Fibroblast of mammary gland (primary cell): Measurements from ENCODE around the gene RBM28.
"Not testable (repeated sequence)": the region's sequence is repeated elsewhere in the genome, so short reads cannot be mapped to it uniquely, and the experiment has no call there.

Experiments
- DNase-seq: peaks from one replicate; pipeline ENCODE4 v3.0.0-alpha.2; 2010; ENCODE audit warnings: low read depth
- H3K4me3 ChIP-seq: 2 replicates; pipeline ENCODE4 v1.5.1; 2011; ENCODE audit warnings: low read depth, mild to moderate bottlenecking, low read length, moderate library complexity; ENCODE audit not compliant: control insufficient read depth
- CTCF ChIP-seq: conservative IDR thresholded peaks from 2 replicates; pipeline ENCODE4 v1.5.1; 2011; ENCODE audit warnings: low read depth, low read length, inconsistent platforms; ENCODE audit not compliant: control insufficient read depth, insufficient read depth

Gene RBM28

GRCh38 chr7:128303133-128303532 lies 40.6 kb downstream of the RBM28 start:
- no peak for DNase-seq
- TF ChIP-seq CTCF = no peak
- no peak overlapping the region for H3K4me3 ChIP-seq

GRCh38 chr7:128302139-128302538 lies 41.6 kb downstream of the RBM28 start:
- no peak for TF ChIP-seq CTCF
- DNase-seq = no peak
- no peak overlapping the region for H3K4me3 ChIP-seq

- H3K4me3 ChIP-seq = no peak overlapping the region
- no peak for TF ChIP-seq CTCF
- no peak for DNase-seq
Measured at GRCh38 chr7:128299109-128299607, 44.5 kb downstream of the RBM28 start.

GRCh38 chr7:128298004-128298403 lies 45.7 kb downstream of the RBM28 start:
- not testable (repeated sequence) for DNase-seq, H3K4me3 ChIP-seq

- no peak overlapping the region for H3K4me3 ChIP-seq
- no peak for DNase-seq
- no peak for TF ChIP-seq CTCF
Measured at GRCh38 chr7:128287556-128287955, 56.2 kb downstream of the RBM28 start.

GRCh38 chr7:128284102-128284501 lies 59.6 kb downstream of the RBM28 start:
- H3K4me3 ChIP-seq = no peak overlapping the region
- DNase-seq = no peak
- TF ChIP-seq CTCF = no peak

GRCh38 chr7:128281605-128282380 lies 61.9 kb downstream of the RBM28 start:
- H3K4me3 ChIP-seq = no peak overlapping the region
- no peak for TF ChIP-seq CTCF
- no peak for DNase-seq

- not testable (repeated sequence) for H3K4me3 ChIP-seq
Measured at GRCh38 chr7:128280451-128280850, 63.3 kb downstream of the RBM28 start.

More at GRCh38 chr7:128280451-128280850, 63.3 kb downstream of the RBM28 start:
- DNase-seq = not testable (repeated sequence)
